HL-60 (cell line): ENCODE measurements around the gene RAB10.

ENCODE experiments used
- CTCF ChIP-seq: IDR thresholded peaks from one replicate; pipeline ENCODE4 v1.5.1; 2011; ENCODE audit warnings: low read length, control low read depth, inconsistent platforms; ENCODE audit not compliant: insufficient read depth
- REST ChIP-seq: IDR thresholded peaks from 2 replicates; pipeline ENCODE4 v1.6.1; 2012; ENCODE audit warnings: low read depth; ENCODE audit not compliant: insufficient replicate concordance

- TF ChIP-seq CTCF = no peak
- no peak for TF ChIP-seq REST
Measured at GRCh38 chr2:26118682-26119081, 84.8 kb downstream of the RAB10 start.
